A673 (cell line): Measurements from ENCODE around the gene TEDDM1.
"Not testable (repeated sequence)": the region's sequence is repeated elsewhere in the genome, so short reads cannot be mapped to it uniquely, and the experiment has no call there.

Source experiments
- EZH2 ChIP-seq: fragments of 200-600 bp; sonication (generic); IDR thresholded peaks from 2 replicates; pipeline ENCODE4 v1.6.1; 2017; ENCODE audit warnings: borderline replicate concordance, low read depth, mild to moderate bottlenecking, mixed read lengths, antibody characterized with exemption, low read length; ENCODE audit not compliant: poor library complexity, severe bottlenecking
- TF ChIP-seq, protein P1 (sequence below): fragments of 300-800, 200-600 bp; sonication (generic); conservative IDR thresholded peaks from 2 replicates; pipeline ENCODE4 v1.5.1; 2017; ENCODE audit warnings: low read depth, mild to moderate bottlenecking, antibody characterized with exemption, low read length, moderate library complexity, mixed read lengths

DNA sequence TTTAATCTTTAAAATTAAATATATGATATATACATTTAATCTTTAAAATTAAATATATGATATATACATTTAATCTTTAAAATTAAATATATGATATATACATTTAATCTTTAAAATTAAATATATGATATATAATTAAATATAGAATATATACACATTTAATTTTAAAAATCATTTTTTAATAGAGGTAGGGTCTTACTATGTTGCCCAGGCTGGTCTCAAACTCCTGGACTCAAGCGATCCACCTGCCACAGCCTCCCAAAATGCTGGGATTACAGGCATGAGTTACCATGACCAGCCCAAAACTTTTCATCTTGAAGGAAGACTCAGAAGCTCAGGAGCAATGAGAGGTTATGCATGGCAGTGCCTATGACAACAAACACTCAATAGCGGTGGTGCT is 46.7 kb upstream of the TEDDM1 start:
- TF ChIP-seq EZH2, result not testable (repeated sequence)
- TF ChIP-seq, protein P1, sequence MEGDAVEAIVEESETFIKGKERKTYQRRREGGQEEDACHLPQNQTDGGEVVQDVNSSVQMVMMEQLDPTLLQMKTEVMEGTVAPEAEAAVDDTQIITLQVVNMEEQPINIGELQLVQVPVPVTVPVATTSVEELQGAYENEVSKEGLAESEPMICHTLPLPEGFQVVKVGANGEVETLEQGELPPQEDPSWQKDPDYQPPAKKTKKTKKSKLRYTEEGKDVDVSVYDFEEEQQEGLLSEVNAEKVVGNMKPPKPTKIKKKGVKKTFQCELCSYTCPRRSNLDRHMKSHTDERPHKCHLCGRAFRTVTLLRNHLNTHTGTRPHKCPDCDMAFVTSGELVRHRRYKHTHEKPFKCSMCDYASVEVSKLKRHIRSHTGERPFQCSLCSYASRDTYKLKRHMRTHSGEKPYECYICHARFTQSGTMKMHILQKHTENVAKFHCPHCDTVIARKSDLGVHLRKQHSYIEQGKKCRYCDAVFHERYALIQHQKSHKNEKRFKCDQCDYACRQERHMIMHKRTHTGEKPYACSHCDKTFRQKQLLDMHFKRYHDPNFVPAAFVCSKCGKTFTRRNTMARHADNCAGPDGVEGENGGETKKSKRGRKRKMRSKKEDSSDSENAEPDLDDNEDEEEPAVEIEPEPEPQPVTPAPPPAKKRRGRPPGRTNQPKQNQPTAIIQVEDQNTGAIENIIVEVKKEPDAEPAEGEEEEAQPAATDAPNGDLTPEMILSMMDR, result not testable (repeated sequence)
